Middle frontal gyrus (tissue), 1 donor: ENCODE measurements around the gene NELFCD.

ENCODE experiments used
- DNase-seq: peaks from one replicate; pipeline ENCODE4 v3.0.0-alpha.2; 2015; ENCODE audit warnings: low spot score; ENCODE audit errors: extremely low spot score

The NELFCD gene

DNA sequence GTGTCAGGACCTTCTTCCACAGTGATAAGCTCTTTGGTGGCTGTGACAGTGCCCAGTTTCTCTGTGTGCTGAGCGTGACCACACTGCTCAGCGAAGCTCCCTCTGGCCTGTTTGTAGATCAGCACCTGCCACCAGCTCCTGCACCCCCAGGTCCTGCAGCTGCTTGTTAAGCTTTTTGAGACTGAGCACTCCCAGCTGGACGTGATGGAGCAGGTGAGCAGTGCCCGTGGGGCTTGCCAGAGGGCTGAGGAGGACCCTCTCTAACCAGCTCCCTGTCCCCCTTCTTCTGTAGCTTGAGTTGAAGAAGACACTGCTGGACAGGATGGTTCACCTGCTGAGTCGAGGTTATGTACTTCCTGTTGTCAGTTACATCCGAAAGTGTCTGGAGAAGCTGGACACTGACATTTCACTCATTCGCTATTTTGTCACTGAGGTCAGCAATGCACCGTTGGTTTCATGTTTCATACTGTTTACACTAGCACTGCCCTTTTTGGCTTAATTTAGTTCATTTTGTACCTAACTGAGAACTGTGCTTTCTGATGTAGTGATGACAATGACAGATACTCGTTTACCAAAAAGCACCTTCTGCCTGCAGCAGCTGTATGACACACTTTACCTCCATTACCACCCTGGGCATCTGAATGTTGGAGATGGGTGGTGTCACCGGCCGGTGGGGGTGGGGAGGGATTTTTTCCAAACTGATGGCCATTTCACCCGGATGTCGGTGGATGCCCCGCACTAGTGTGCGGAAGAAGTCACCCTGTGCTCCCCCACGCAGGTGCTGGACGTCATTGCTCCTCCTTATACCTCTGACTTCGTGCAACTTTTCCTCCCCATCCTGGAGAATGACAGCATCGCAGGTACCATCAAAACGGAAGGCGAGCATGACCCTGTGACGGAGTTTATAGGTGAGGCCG, 12.5 kb downstream of the NELFCD start:
- DNase-seq: no peak

GRCh38 chr20:58994390-58995159, 13.5 kb downstream of the NELFCD start:
- no peak for DNase-seq

GRCh38 chr20:58995461-58996225, 14.6 kb downstream of the NELFCD start:
- DNase-seq: no peak

- DNase-seq: no peak
Observed at GRCh38 chr20:58996226-58996611, 15.2 kb downstream of the NELFCD start.

- no peak for DNase-seq
Observed at GRCh38 chr20:58997141-58997770, 16.2 kb downstream of the NELFCD start.

GRCh38 chr20:58998656-58999055, 17.6 kb downstream of the NELFCD start:
- no peak for DNase-seq

- DNase-seq: no peak
Observed at GRCh38 chr20:59000326-59000725, 19.3 kb downstream of the NELFCD start.

- no peak for DNase-seq
Observed at GRCh38 chr20:59001068-59001448, 20.0 kb downstream of the NELFCD start.

DNA sequence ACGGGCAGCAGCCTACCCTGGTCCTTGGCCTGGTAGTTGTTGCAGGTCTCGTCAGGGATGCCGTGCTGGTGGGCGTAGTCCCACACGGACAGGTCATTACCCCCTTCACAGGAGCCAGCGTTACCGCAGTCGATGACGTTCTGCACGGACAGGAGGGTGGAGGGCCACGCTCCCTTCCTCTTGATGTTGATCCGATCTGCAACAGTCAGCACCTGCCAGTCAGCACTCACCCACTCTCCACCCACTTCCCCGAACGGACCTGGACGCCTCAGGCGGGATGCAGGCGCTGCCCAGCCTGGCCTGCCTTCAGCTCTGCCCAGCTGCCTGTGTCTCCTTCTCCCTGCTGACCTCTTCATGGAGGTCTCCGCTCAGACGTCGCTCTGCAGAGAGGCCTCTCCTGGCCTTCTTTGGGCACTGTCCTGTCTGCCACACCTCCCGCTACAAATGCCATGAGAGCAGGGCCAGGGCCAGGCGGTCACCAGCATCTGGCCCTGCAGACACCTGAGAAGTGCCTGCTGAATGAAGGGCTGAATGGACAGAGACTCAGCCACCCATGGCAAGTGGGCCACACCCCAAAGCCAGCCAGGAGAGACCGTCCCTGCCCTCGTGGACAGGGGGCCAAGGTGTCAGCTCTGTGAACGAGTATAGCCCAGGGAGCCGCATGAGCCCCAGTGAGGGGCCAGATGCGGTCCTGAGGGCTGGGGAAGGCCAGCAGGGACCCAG, 20.6 kb downstream of the NELFCD start:
- DNase-seq: no peak

DNA sequence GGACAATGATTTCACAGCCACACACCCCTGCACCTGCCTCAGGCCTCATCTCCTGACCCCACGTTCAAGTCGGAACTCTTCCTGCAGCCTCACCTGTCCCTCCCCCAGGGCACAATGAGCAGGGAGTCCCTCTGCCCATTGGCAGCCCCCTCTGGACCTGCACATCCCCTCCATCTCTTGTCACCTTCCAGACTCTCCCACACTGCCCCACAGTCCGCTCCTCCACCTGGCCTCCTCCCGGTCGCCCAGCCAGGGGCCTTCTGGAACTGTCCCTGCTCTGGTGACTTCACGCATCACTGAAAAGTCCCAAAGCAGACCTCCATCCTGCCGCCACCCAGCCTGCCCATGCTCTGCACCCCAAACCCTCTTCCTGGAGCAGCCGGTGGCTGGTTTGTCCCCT, 21.3 kb downstream of the NELFCD start:
- no peak for DNase-seq

GRCh38 chr20:59002874-59003399, 21.9 kb downstream of the NELFCD start:
- DNase-seq: no peak

- no peak for DNase-seq
Observed at GRCh38 chr20:59003836-59004492, 22.9 kb downstream of the NELFCD start.

DNA sequence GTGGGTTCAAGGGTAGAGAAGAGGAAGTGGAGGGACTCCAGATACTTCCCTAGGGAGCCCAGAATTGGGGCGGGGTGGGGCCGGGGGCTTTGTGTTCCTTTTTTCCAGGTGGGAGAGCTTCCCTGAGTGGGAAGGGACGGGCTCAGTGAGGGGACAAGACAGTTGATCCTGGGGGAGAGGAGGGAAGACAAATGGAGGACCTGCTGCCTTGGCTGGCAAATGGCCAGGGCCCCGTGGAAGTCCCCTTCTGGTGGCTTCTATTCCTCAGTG, 23.4 kb downstream of the NELFCD start:
- no peak for DNase-seq

DNA sequence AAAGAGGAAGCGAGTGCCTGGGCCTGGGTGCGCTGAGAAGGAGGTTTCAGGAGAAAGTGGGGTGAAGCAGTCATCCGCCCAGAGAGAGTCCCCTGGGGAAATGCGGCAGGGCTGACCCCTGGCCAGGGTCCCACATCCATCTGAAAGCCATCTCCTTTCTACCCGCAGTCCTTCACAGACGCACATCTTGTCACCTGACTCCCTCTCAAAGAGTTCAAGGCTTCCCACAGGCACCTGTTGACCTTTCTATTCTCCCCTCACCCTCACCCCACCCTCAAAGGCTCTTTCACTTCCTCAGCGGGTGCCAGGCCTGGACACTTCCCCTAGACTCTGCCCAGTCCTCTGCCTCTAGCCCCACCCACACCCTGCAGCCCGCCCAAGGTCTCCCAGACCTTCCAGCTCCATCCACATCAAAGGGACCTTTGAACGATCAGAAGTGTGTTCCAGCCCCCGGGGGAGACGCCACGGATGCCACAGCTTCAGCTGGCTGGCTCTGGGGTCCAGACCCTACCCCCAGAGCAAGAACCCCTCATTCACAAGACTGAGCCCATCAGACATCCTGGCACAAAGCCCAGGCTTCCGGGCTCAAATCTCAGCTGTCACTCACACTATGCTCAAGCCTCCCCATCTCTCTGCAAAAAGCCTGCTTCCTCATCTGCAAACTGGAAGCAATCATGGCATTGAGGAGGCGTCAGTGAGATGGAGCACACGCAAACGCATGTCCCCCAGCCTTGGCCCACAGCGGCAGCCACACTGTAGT, 23.9 kb downstream of the NELFCD start:
- no peak for DNase-seq

GRCh38 chr20:59005523-59006166, 24.6 kb downstream of the NELFCD start:
- DNase-seq: no peak

- DNase-seq: no peak
Observed at GRCh38 chr20:59006167-59006863, 25.3 kb downstream of the NELFCD start.

GRCh38 chr20:59006864-59007664, 26.0 kb downstream of the NELFCD start, which contains the start of gene CTSZ:
CTSZ (minus strand) TSS chr20:59007254; CDS start chr20:59007128, 126 bp downstream.
- no peak for DNase-seq
